Natural killer cell (primary cell): ENCODE data around the gene TREH. TPM values are rescaled to one million over a fixed set of nuclear protein-coding genes. Genes with fewer than 3 reads are reported as not detected.

ENCODE experiments used
- ATAC-seq, 3 donors: fragments of 150-1000 bp in 2 of 3; fragments of 200-7000 bp in 1 of 3; cut with Tn5 transposase; 1 replicate in 1 of 3; 2 replicates in 2 of 3; pipeline ENCODE4 v1.10.0; 2021; ENCODE audit warnings: mild to moderate bottlenecking in 2 of 3, moderate library complexity in 2 of 3
- DNase-seq, 2 donors: peaks; one replicate each; pipeline versions ENCODE4 v3.0.0 to v3.0.0-alpha.2; 2013 to 2021; ENCODE audit warnings: mixed read lengths in 1 of 2
- H3K27ac ChIP-seq: one replicate; pipeline ENCODE4 v1.5.1; 2013; ENCODE audit warnings: mild to moderate bottlenecking, low read length
- H3K27me3 ChIP-seq: one replicate; pipeline ENCODE4 v1.6.1; 2013; ENCODE audit warnings: low read length; ENCODE audit not compliant: control insufficient read depth, insufficient read depth
- H3K36me3 ChIP-seq: one replicate; pipeline ENCODE4 v1.6.1; 2013; ENCODE audit warnings: low read length; ENCODE audit not compliant: control insufficient read depth, insufficient read depth
- H3K4me1 ChIP-seq: one replicate; pipeline ENCODE4 v1.6.1; 2013; ENCODE audit warnings: low read length; ENCODE audit not compliant: control insufficient read depth, insufficient read depth
- H3K4me3 ChIP-seq: one replicate; pipeline ENCODE4 v1.5.1; 2013; ENCODE audit warnings: low read length
- H3K9me3 ChIP-seq: one replicate; pipeline ENCODE4 v1.6.1; 2013; ENCODE audit warnings: low read length; ENCODE audit not compliant: control insufficient read depth, insufficient read depth
- H3K27ac Mint-ChIP-seq, 2 donors: one replicate each; pipeline ENCODE4 v1.8.0; 2022; ENCODE audit warnings: mild to moderate bottlenecking in 2 of 2, mixed read lengths in 2 of 2, moderate library complexity in 1 of 2
- H3K27me3 Mint-ChIP-seq, 2 donors: one replicate each; pipeline ENCODE4 v1.8.0; 2022; ENCODE audit warnings: low read depth in 2 of 2, mixed read lengths in 2 of 2
- H3K36me3 Mint-ChIP-seq: one replicate; pipeline ENCODE4 v1.8.0; 2022; ENCODE audit warnings: mixed read lengths
- H3K4me1 Mint-ChIP-seq, 2 donors: one replicate each; pipeline ENCODE4 v1.8.0; 2022; ENCODE audit warnings: mixed read lengths in 2 of 2
- H3K4me3 Mint-ChIP-seq: one replicate; pipeline ENCODE4 v1.8.0; 2022; ENCODE audit warnings: mild to moderate bottlenecking, moderate library complexity, mixed read lengths
- H3K9me3 Mint-ChIP-seq, 2 donors: one replicate each; pipeline ENCODE4 v1.8.0; 2022; ENCODE audit warnings: mixed read lengths in 2 of 2
- CTCF ChIP-seq: fragments of 200-600 bp; IDR thresholded peaks from one replicate; pipeline ENCODE4 v1.8.0; 2022; ENCODE audit warnings: antibody characterized with exemption
- WGBS: methylation state at CpG from one replicate; pipeline ENCODE4 v1.1.7; 2013; ENCODE audit warnings: missing lambda C conversion rate; ENCODE audit not compliant: insufficient coverage; 5-methylcytosine and 5-hydroxymethylcytosine counted together
- intact Hi-C: fragments of 100-400 bp; cut with micrococcal nuclease; formaldehyde crosslinking; loops from one replicate; pipeline ENCODE4 v1.14.2; 2022
- total RNA-seq, 4 donors: library from RNA; stranded (reverse); fragments of 120-200 nt in 1 of 4; gene quantifications; one replicate each; pipeline versions ENCODE4 v1.2.3 to v1.2.4, GENCODE V29; 2013 to 2022

TREH gene
- total RNA-seq, 3 donors from 2014 or later (not counting 1 experiment from before 2014, with no cell fraction given), result not detected

DNA sequence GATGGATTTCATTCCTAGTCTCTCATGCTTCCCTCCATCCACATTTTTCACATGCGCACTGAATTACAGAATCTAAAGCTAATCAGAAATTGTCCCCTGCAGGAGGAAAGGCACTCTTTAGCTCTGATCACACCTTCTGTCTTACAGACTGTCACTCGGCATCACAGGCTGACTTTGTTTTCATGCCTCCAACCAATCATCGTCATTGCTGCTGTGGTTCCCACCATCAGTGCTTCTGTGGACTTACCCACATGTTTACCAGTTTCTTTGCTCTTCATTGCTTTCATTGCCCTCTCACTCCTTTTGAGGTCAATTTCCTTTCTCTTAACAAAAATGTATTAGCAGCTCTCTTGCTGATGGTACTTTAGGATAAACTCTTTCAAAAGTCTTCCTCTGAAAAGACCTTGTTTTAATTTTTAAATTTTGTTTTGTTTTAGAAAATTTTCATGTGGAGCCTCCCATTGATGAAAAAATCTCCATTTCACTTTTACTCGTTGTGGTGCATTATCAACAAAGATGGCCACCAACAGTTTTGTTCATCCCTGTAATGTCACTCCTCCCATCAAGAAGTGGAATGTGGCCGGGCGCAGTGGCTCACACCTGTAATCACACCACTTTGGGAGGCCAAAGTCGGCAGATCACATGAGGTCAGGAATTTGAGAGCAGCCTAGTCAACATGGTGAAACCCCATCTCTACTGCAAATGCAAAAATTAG is 20.2 kb upstream of the TREH start:
- H3K27ac ChIP-seq, result peak overlapping the region; percentile 81
- intact Hi-C loops, result loop anchor here (2.0 kb wide), 2 partner anchors 91 to 177 kb away; partner anchors contain the start of gene DDX6
- peak overlapping the region; percentile 88 to 94 for H3K27ac Mint-ChIP-seq
- no peak for TF ChIP-seq CTCF
- no peaks in the 10 kb centered on the region for H3K27me3 Mint-ChIP-seq
- peaks cover 59% of the 10 kb centered on the region for H3K4me1 ChIP-seq
- H3K4me1 Mint-ChIP-seq, result peaks cover 17 to 28% of the 10 kb centered on the region in 2 donors
- no peaks in the 10 kb centered on the region for H3K27me3 ChIP-seq
- ATAC-seq (peak; percentile 90 to 97 (median 91)), DNase-seq (peak; percentile 69 to 94)
- no peaks in the 10 kb centered on the region for H3K9me3 Mint-ChIP-seq
- no peaks in the 10 kb centered on the region for H3K9me3 ChIP-seq
- 40% methylated on average over 7 of the region's 7 CpGs for WGBS
- H3K4me3 ChIP-seq, result no peak overlapping the region
- H3K4me3 Mint-ChIP-seq, result peak overlapping the region; percentile 78
- no peaks in the 10 kb centered on the region for H3K36me3 ChIP-seq
- H3K36me3 Mint-ChIP-seq, result no peaks in the 10 kb centered on the region

DNA sequence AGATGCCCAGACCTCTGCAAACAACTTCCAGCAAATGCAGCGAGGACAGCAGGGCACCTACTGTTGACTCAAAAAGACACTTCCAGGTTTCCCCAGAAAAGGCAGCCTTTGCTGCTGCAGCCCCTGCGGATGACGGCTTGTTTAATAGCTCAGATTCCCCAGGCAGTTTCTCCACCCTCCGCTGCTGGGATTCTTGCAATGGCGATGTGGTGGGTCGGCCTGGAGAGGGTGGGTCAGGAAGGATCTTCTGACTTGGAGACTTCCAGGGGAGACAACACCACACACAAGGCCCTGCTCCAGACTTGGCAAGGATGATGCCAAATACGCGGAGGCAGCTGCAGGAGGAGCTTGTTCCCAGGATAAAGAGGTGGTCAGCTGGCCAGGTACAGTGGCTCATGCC is 17.9 kb upstream of the TREH start:
- Histone ChIP-seq H3K36me3 (no peaks in the 10 kb centered on the region), H3K4me3 (no peak overlapping the region), H3K27me3 (no peaks in the 10 kb centered on the region), H3K27ac (no peak overlapping the region), H3K9me3 (no peaks in the 10 kb centered on the region), H3K4me1 (peaks cover 71% of the 10 kb centered on the region)
- Mint-ChIP-seq H3K9me3 (no peaks in the 10 kb centered on the region), H3K27ac (no peak overlapping the region), H3K27me3 (no peaks in the 10 kb centered on the region), H3K4me3 (no peak overlapping the region), H3K36me3 (no peaks in the 10 kb centered on the region), H3K4me1 (peaks cover 34 to 45% of the 10 kb centered on the region in 2 donors)
- DNase-seq (no peak), ATAC-seq (no peak)
- no peak for TF ChIP-seq CTCF
- intact Hi-C loops, result no loop called here
- 96% methylated on average over 8 of the region's 8 CpGs for WGBS

DNA sequence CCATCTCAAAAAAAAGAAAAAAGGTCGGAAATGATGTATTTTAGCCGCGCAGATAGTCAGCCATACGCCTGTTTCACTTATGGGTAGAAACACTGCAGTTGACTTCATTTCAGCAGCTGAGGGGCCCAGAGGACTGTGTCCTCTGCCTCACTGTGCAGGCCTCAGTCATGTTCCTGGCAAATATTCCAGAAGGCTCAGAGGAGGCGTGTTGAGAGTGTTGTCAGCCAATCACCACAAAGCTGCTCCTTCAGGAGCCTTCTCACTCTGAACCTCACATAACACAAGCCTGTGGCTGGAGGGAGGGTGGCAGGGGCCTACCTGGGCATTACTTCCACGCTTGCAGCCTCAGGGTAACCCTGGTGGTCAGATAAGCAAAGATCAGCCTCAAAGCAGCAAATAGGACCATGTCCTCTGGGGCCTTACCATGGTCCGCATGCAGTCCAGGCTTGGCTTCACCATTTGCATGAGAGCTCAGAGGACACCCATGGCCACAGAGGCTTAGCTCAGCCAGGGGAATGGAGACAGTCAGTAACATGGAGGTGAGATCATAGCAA is 17.3 kb upstream of the TREH start:
- H3K27me3 ChIP-seq, result no peaks in the 10 kb centered on the region
- no peaks in the 10 kb centered on the region for H3K9me3 ChIP-seq
- H3K4me1 Mint-ChIP-seq, result peaks cover 40 to 51% of the 10 kb centered on the region in 2 donors
- TF ChIP-seq CTCF, result no peak
- H3K9me3 Mint-ChIP-seq, result no peaks in the 10 kb centered on the region
- H3K4me3 ChIP-seq, result no peak overlapping the region
- no peak for ATAC-seq
- no peak overlapping the region for H3K27ac Mint-ChIP-seq
- no peak overlapping the region for H3K27ac ChIP-seq
- no peak overlapping the region for H3K4me3 Mint-ChIP-seq
- peak in 1 of 2 donors; percentile 10 for DNase-seq
- intact Hi-C loops, result no loop called here
- H3K4me1 ChIP-seq, result peaks cover 77% of the 10 kb centered on the region
- no peaks in the 10 kb centered on the region for H3K27me3 Mint-ChIP-seq
- no peaks in the 10 kb centered on the region for H3K36me3 Mint-ChIP-seq
- H3K36me3 ChIP-seq, result no peaks in the 10 kb centered on the region
- WGBS, result 96% methylated on average over 7 of the region's 7 CpGs
